A549 treated with CORT108297 at 1 μM for 4 hours (cell line): ENCODE measurements around the gene NXPE1. TPM values are rescaled to one million over a fixed set of nuclear protein-coding genes. Genes with fewer than 3 reads are reported as not detected.

Experiments used
- total RNA-seq: library from RNA; stranded (reverse); fragments of 200-300 nt; extraction: Qiagen RNA extraction; gene quantifications from 5 replicates; pipeline ENCODE4 v1.2.3, GENCODE V29; 2022

The NXPE1 gene
- total RNA-seq = not detected in 5 replicates

GRCh38 chr11:114559425-114560310, at the start of gene NXPE1:
TSS of gene NXPE1 (minus strand) at chr11:114559881. CDS start at chr11:114551201, 8,680 bp downstream.

DNA sequence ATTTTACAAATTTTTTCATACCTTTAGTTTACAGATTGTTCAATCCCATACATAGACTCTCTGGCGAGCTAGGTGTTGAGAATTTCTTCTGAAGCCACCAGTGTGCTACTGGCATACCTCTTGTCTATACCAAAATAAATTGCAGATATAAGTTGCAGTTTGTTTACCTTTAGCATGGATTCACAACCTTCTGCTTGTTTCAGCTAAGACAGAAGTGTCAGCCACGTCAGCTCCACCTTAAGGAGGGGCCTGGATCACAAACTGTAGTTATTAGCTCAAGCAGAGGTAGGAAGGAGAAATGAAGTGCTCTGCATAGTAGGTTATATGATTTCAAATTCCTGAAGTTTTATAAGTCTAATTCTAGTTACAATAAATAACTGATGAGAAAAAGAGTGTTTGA, 35.9 kb upstream of the NXPE1 start, which contains the start of gene NXPE4:
NXPE4 (minus strand) TSS at position 216 of the 400 bp plus-strand sequence. CDS start 1,027 bp downstream, outside the sequence.

Other genes with a start within 250 kb of the NXPE1 start
- gene C11orf71, start 159.4 kb downstream of the NXPE1 start, total RNA-seq = 3.3 to 4.6 TPM (median 3.8 TPM) in 5 replicates
- gene RBM7, start 159.2 kb downstream of the NXPE1 start, total RNA-seq = 20.8 to 30.1 TPM (median 25.9 TPM) in 5 replicates
- 101 to 117 TPM (median 106 TPM) in 5 replicates for gene REXO2, start 120.4 kb downstream of the NXPE1 start, total RNA-seq
- gene NXPE4, start 35.9 kb upstream of the NXPE1 start, total RNA-seq = not detected in 5 replicates
- 0.05 TPM in 1 of 5 replicates, not detected in the others for gene NXPE2, start 118.6 kb upstream of the NXPE1 start, total RNA-seq